HepG2 (cell line): ENCODE data around the gene ARGLU1. TPM values are rescaled to one million over a fixed set of nuclear protein-coding genes. Genes with fewer than 3 reads are reported as not detected.

ENCODE experiments used
- AGO2 ChIP-seq: fragments of 200-400 bp; formaldehyde crosslinking; optimal IDR thresholded peaks from 2 replicates; pipeline ENCODE3; 2017; ENCODE audit warnings: mild to moderate bottlenecking, low read depth, low read length, moderate library complexity
- FOXM1 ChIP-seq: sonication (generic); formaldehyde crosslinking; IDR thresholded peaks from 2 replicates; pipeline ENCODE4 v1.5.0; 2020; ENCODE audit warnings: missing genetic modification reagents
- KAT2B ChIP-seq: fragments of 150-350 bp; IDR thresholded peaks from 2 replicates; pipeline ENCODE4 v1.6.1; 2014; ENCODE audit warnings: low read depth, low read length, borderline replicate concordance
- KIAA2018 ChIP-seq: sonication (generic); formaldehyde crosslinking; IDR thresholded peaks from 2 replicates; pipeline ENCODE4 v1.5.0; 2020; ENCODE audit warnings: mild to moderate bottlenecking, missing genetic modification reagents, borderline replicate concordance
- MXI1 ChIP-seq: IDR thresholded peaks from 3 replicates; pipeline ENCODE4 v1.6.1; 2012; ENCODE audit warnings: low read depth, low read length, inconsistent platforms, borderline replicate concordance
- NCOA5 ChIP-seq: sonication (generic); formaldehyde crosslinking; IDR thresholded peaks from 2 replicates; pipeline ENCODE4 v1.4.0; 2020; ENCODE audit warnings: missing genetic modification reagents
- NR2F6 ChIP-seq, 2 experiments: IDR thresholded peaks; 2 replicates each; pipeline ENCODE4 v1.6.1; 2016; ENCODE audit warnings: antibody characterized with exemption in 1 of 2, mild to moderate bottlenecking in 1 of 2
- PHF20 ChIP-seq: sonication (generic); formaldehyde crosslinking; IDR thresholded peaks from 2 replicates; pipeline ENCODE4 v1.5.0; 2020; ENCODE audit warnings: mild to moderate bottlenecking, missing genetic modification reagents
- SIN3A ChIP-seq: IDR thresholded peaks from 2 replicates; pipeline ENCODE4 v1.6.1; 2011; ENCODE audit warnings: low read depth, mild to moderate bottlenecking, control low read depth, low read length, borderline replicate concordance
- STAG1 ChIP-seq: sonication (generic); formaldehyde crosslinking; IDR thresholded peaks from 2 replicates; pipeline ENCODE4 v1.4.0; 2020; ENCODE audit warnings: missing genetic modification reagents
- STAT5B ChIP-seq: sonication (generic); formaldehyde crosslinking; IDR thresholded peaks from 2 replicates; pipeline ENCODE4 v1.4.0; 2020; ENCODE audit warnings: missing genetic modification reagents
- ZBTB10 ChIP-seq: sonication (generic); formaldehyde crosslinking; IDR thresholded peaks from 2 replicates; pipeline ENCODE4 v1.4.0; 2020; ENCODE audit warnings: missing genetic modification reagents, borderline replicate concordance
- ZNF180 ChIP-seq: sonication (generic); formaldehyde crosslinking; IDR thresholded peaks from 2 replicates; pipeline ENCODE4 v1.4.0; 2020; ENCODE audit warnings: low read depth, missing genetic modification reagents, borderline replicate concordance
- ZNF224 ChIP-seq: sonication (generic); formaldehyde crosslinking; IDR thresholded peaks from 2 replicates; pipeline ENCODE4 v1.5.0; 2020; ENCODE audit warnings: mild to moderate bottlenecking, missing genetic modification reagents
- ZNF597 ChIP-seq: sonication (generic); formaldehyde crosslinking; IDR thresholded peaks from 2 replicates; pipeline ENCODE4 v1.5.0; 2020; ENCODE audit warnings: missing genetic modification reagents
- ZNF724P ChIP-seq: sonication (generic); formaldehyde crosslinking; IDR thresholded peaks from 2 replicates; pipeline ENCODE4 v1.8.0; 2022; ENCODE audit warnings: missing genetic modification reagents, borderline replicate concordance
- ZNF761 ChIP-seq: sonication (generic); formaldehyde crosslinking; conservative IDR thresholded peaks from 2 replicates; pipeline ENCODE4 v1.4.0; 2020; ENCODE audit warnings: mild to moderate bottlenecking, missing genetic modification reagents
- ZNF782 ChIP-seq: sonication (generic); formaldehyde crosslinking; IDR thresholded peaks from 2 replicates; pipeline ENCODE4 v1.4.0; 2020; ENCODE audit warnings: missing genetic modification reagents, mild to moderate bottlenecking, borderline replicate concordance
- polyA plus RNA-seq, 8 experiments: library from polyadenylated mRNA; depleted of rRNA in 3 of 8; stranded (reverse) in 7 of 8; unstranded in 1 of 8; fragments of >200 nt; fragmentation: Illumina TruSeq in 4 of 8; extraction: Trizol in 4 of 8; gene quantifications; 2 replicates each; pipeline versions ENCODE4 v1.2.1 to v1.2.3, GENCODE V29; 2011 to 2016; ENCODE audit warnings: low read depth in 4 of 8, missing spikeins in 1 of 8, mixed read lengths in 1 of 8; ENCODE audit not compliant: insufficient read depth in 1 of 8
- total RNA-seq, 5 experiments: library from RNA; depleted of rRNA; stranded (reverse); fragments of >200 nt; fragmentation: Illumina TruSeq; extraction: Trizol; gene quantifications; 2 replicates each; pipeline ENCODE4 v1.2.3, GENCODE V29; 2016; ENCODE audit warnings: low read depth in 1 of 5

The ARGLU1 gene
- total and polyA plus RNA-seq, 2 of the 13 experiments (the other 11 are each of a cell fraction or from before 2014, with no cell fraction given): 47.1 to 70.6 TPM

GRCh38 chr13:106536244-106537034, 31.5 kb downstream of the ARGLU1 start (continued):
- TF ChIP-seq ZNF224: no peak
- no peak for TF ChIP-seq MXI1
- no peak for TF ChIP-seq STAT5B (CRISPR knock-in tag)
- no peak for TF ChIP-seq FOXM1 (CRISPR knock-in tag)
- no peak for TF ChIP-seq ZNF724P (CRISPR knock-in tag)
- TF ChIP-seq ZNF180 (CRISPR knock-in tag): no peak
- TF ChIP-seq SIN3A: no peak
- no peak for TF ChIP-seq ZNF782 (CRISPR knock-in tag)
- peak; percentile 56 for TF ChIP-seq AGO2
- TF ChIP-seq KIAA2018: no peak
- TF ChIP-seq ZBTB10: no peak
- TF ChIP-seq KAT2B: no peak
- TF ChIP-seq ZNF761 (CRISPR knock-in tag): peak; percentile 29; the same call in 1 of the 2 replicates
- peak; percentile 89 for TF ChIP-seq STAG1
- no peak for TF ChIP-seq PHF20 (CRISPR knock-in tag)
- no peak for TF ChIP-seq NR2F6 (IDR thresholded peaks at IDR 0.05)
- TF ChIP-seq NR2F6 (CRISPR knock-in tag; IDR thresholded peaks at IDR 0.05): no peak
- TF ChIP-seq NCOA5 (CRISPR knock-in tag): no peak
- TF ChIP-seq ZNF597 (CRISPR knock-in tag): no peak
